Gastroesophageal sphincter (tissue), 3 donors: ENCODE measurements around the gene NEUROD4.

Experiments
- CTCF ChIP-seq, 4 experiments: fragments of 200-600 bp in 2 of 4; fragments of 450-650 bp in 2 of 4; sonication (generic) in 1 of 4; IDR thresholded peaks; one replicate each; pipeline ENCODE4 v1.5.1; 2017 to 2019; ENCODE audit warnings: antibody characterized with exemption in 4 of 4, mild to moderate bottlenecking in 2 of 4, moderate library complexity in 2 of 4
- EP300 ChIP-seq: sonication (generic); formaldehyde crosslinking; IDR thresholded peaks from one replicate; pipeline ENCODE4 v1.6.1; 2017; ENCODE audit warnings: antibody characterized with exemption, mild to moderate bottlenecking
- POLR2A ChIP-seq, 2 donors: fragments of 450-650 bp; IDR thresholded peaks; one replicate each; pipeline ENCODE4 v1.6.1; 2017; ENCODE audit warnings: antibody characterized with exemption in 2 of 2, mild to moderate bottlenecking in 2 of 2, moderate library complexity in 1 of 2

- TF ChIP-seq CTCF (IDR thresholded peaks at IDR 0.05): no peak
- no peak for TF ChIP-seq EP300
- TF ChIP-seq POLR2A (IDR thresholded peaks at IDR 0.05): no peak
Observed at GRCh38 chr12:55025508-55025907, 5.7 kb downstream of the NEUROD4 start.
